Measurements from ENCODE around the gene GNAQ.

The GNAQ gene

DNA sequence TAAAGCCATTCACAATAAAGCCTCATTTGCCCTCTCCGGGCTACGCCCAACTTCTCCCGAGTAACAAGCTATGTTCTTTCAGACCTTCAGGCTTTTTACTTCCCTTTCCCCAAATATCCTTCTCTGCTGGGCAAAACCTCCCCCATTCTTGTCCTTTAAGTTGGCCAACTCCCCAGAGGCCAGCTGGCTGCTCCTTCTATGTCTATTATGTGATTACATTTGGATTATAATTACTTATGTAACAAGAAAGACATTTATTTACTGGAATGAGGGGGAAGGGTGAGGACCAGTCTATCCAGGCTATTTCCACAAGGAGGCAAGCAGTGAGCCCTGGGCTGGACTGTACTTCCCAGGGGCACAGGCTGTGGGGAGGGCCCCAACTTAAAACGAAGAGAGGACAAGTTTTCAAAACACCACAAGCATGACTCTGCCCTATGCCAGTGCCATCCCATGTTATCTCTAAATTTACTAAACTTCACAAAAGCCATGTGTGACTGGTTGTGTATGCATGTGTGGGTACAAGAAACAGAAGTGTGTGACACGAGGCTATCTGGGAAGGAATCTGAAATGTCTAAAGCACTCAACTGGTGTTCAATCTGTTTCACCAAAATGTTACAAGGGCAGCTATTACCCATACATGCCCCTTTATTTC is 84.5 kb downstream of the GNAQ start:
- no peak for DNase-seq (ENCODE audit: low read depth in 2 of 3, low spot score in 2 of 3)

DNA sequence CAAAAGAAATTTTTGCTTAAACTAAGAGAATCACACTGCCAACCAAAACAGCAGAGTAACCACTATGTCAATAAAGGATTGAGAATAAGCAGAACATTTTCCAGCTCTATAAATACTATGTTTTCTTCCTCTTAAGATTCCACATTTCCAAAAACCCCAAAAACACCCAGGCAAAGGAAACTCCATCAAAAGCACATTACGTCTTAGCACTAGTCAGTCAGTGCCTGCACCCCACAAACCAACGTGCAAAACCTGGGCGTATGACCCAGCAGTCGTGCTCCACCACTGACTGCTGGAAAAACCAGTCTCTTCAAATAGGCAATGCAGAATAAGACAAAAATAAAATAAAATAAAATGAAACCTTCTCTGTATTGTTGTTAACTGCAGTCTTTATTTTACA is 85.3 kb downstream of the GNAQ start:
- no peak for DNase-seq (ENCODE audit: low read depth in 2 of 3, low spot score in 2 of 3)

DNA sequence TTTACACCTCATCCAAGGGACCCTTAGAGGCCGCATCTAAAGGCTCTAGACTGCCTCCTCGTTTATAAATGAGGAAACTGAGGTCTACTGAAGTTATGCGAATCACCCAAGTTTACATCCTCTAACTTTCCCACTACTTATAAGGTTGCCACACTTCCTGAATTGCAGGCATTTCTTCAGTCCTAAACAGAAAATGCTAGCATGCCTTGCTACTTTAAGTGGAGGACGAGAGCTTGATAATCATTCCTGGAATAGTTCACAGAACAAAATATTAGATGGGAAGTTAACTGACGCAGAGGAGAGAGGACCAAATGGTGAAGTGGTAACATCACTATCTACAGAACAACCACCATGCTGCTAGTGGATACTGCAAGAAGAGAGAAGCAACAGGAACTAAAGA is 85.8 kb downstream of the GNAQ start:
- no peak for DNase-seq (ENCODE audit: low read depth in 2 of 3, low spot score in 2 of 3)

DNA sequence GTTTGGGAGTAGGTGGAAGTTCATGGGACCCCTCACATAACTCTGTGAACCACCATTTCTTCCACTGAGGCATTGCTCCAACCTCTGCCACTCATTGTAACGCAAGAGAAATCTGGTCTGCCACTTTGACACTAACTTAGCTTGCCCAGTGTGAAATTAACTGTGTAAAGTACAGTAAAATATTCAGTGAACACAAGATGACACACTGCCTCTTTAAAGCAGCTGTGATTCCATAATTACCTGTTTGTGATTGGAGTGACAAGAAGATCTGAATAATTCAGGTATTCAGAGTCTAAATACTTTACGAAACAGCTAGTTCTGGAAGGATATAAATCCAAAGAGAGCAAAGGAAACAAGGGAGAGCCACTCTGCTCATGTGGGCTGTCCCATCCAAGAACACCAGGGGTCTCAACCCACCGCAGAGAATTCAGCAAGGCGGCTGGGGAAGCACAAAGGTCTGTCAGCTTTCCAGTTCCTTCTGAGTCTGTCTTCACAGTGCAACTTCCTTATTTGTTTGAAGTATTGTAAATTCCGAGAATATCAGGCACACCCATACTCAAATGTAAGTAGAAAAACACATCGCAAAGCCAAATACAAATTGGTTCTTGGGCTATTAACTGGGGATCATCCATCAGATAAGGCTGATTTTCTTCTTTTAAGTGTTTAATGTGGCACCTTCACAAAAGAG is 86.9 kb downstream of the GNAQ start:
- no peak for DNase-seq (ENCODE audit: low read depth in 2 of 3, low spot score in 2 of 3)

DNA sequence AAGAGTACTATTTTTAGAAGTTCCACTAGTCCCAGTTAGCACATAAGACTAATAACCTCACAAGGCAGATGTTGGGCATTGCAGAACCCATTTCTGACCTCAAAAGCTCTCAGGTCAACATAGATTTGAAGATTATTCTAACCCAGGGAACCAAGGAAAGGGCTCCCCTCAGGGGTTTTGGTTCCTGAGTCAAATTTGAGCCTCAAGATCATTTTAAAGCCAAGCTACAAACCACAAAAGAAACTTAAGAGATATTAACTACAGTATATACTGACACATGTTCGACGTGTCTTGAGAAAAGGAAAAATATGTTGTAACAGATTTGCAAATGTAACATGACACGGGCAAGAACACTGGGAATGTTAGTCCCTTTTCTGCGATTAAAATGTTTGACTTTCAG is 88.6 kb downstream of the GNAQ start:
- no peak for DNase-seq (ENCODE audit: low read depth in 2 of 3, low spot score in 2 of 3)

DNA sequence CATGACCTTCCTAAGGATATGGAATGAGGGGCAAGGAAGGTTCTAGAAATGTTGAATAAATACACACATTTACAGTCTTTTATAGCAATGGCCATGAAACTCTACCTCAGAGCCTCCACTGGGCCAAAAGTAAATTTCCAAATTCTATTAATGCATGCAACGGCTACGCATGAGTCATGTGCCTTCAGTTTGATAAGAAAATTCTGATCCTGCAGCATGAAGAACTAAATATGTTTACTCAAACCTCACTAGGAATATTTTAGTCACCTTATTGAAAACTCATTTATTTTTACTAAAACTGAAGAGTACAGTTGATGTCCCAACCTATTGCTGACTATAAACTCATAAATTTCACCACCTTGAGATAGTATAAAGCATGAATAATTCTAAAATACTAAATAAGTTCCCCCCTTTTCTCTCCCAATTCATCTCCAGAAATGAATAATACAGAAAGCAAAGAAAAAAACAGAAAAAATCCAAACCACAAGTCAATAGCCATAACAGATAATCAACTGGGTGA is 92.4 kb downstream of the GNAQ start:
- no peak for DNase-seq (ENCODE audit: low read depth in 2 of 3, low spot score in 2 of 3)

DNA sequence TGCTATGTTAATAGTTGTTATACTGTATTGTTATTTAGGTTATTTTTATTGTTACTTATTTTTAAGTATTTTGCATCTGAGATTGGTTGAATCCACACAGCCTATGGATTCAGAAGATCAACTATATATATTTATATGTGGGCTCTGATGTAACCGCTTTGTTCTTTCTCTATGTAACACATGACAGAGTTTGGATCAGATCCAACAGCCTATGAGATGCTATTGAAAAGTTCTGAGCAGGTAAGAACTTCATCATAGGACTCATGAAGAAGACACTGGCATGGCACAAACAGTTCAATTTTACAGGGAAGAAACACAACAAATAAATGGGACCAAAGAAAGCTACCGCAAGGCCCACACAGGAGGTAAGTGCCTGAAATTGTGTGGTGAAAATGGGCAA is 93.4 kb downstream of the GNAQ start:
- DNase-seq (ENCODE audit: low read depth in 2 of 3, low spot score in 2 of 3): no peak

DNA sequence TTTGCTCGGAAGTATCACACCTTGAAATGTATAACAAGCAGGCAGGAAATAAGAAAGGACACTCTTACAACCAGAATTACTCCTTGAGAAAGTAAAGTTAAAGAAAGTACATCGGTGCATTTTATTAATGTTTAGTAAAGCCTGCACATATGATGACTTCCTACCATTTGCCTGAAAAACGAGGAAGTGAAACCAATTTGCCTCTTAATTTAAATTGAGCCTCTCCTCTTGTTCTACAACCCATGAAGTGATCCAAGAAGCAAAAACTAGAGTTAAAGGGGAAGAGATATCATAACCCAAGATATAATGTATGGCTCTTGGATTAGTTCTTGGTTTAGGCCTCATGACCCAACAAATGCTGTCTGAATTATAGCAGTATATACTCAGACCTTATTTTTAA is 95.6 kb downstream of the GNAQ start:
- no peak for DNase-seq (ENCODE audit: low read depth in 2 of 3, low spot score in 2 of 3)

DNA sequence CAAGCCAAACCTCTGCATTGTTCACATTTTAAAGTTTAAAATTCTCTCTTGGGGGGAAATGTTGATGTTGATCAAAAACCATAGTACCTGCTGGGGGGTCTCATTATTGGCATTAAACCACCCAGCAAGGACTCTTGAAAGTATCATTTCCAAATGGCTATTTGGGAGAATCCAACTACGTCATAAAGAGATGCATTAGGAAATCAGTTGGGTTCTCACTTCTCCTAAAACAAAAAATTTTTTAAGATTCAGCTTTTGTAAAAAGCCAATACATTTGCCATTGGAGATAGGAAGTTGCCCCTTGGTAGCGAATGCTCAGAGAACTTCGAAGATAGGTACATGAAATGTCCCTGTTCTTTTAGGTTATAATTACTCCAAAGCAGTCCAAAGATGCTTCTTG is 96.4 kb downstream of the GNAQ start:
- no peak for DNase-seq (ENCODE audit: low read depth in 2 of 3, low spot score in 2 of 3)

DNA sequence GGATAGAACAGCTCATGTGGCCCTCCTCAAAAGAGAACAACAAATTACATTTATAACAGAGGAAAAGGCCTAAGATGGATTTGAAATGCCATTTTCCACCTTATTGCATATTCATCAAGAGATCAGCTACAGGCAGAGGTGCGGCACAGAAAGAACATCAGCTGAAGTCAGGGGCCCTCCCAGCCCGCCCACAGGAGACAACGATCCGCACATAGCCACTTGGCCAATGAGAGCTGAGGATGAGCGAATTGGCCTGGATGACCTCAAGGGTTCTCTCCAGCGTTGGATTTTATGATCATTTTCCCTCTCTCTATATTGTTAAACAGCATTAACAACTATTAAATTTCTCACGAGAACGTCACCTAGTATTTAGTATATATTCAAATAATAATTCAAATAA is 97.6 kb downstream of the GNAQ start:
- no peak for DNase-seq (ENCODE audit: low read depth in 2 of 3, low spot score in 2 of 3)

DNA sequence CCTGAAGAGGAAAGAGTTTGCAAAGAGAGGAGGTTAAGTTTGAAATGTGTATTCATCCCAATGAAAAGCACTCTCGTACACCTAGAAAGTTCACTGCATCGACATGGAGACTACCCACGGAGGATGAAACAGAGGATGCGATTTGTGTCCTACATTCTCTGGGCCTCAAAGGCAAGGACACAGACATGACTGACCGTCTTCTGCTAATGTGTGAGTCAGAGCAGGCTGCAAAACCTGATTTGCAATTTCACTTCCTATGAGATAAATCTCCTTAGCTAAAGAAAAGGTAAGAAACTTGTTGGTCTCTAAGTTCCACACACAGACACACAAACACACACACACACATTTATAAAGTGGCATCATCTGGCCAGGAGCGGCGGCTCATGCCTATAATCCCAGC is 98.6 kb downstream of the GNAQ start:
- DNase-seq (ENCODE audit: low read depth in 2 of 3, low spot score in 2 of 3): no peak

DNA sequence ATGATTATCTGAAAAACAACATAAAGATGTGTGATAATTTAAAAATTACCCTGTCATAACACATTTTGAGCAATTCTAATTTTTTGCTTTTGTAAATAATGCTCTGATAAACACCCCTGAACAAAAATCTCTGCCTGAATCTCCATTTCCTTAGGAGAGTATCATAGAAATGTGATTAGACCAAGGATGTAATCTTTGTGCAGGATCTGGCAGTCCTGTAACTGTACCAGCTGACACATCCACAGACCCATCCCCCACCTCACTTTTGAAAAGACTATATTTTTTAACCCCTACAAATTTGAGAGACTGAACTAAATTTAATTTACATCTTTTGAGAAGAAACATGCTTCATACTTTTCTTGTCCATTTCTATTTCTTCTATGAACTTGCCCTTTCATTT is 101.7 kb downstream of the GNAQ start:
- DNase-seq (ENCODE audit: low read depth in 2 of 3, low spot score in 2 of 3): no peak

DNA sequence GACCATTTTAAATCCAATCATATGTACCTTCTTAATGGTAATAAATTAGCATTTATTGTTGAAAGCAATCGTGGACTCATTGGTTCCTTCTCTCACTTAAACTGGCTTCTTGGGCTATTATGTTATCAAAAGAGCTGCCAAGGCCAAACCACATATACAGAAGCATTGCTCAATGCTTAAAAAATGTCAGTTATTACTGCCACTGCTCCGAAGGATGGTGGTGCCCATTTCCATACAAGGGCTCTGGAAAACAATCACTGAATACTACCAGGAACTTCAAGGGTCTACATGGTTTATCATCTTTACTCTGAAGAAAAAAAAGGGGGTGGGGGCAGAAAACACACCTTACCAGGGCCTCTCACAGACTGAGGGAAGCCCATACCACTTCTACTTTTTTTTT is 104.3 kb downstream of the GNAQ start:
- DNase-seq (ENCODE audit: low read depth in 2 of 3, low spot score in 2 of 3): no peak

DNA sequence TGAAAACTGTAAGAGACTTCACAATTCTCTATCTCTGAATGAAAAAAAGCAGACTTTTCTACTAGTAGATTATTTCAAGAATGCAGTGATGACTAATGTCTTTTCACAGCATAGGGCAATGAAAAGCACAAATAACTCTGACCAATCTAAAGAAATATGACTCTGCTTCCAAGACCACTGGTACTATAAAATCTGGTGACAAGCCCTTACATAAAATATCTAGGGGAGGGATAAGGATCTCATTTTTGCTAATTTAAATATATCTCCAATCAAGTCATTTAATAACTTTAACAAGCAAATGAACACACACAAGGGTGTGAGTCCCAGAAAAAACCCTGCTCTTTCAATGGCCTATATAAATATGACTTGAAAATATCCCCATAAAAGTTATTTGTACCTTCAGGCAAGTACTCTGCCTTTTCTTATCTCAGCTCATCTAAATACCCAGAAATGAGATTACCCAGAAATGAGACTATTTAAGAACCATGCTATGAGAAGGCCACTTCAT is 105.2 kb downstream of the GNAQ start:
- DNase-seq (ENCODE audit: low read depth in 2 of 3, low spot score in 2 of 3): no peak

DNA sequence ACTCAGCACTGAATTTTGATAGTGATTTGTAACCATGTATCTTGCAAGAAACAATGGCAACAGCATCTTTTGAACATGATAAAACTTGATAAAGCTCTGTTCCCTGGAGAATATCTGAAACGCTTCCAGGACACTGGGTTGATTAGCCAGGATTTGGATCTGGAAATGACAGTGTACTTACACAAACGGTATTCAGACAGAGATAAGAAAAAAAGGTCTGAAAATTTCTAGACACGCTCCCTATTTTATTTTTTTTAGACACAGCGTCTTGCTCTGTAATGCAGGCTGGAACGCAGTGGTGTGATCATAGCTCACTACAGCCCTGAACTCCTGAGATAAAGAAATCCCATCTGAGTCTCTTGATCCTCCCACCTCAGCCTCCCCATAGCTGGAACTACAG is 109.0 kb downstream of the GNAQ start:
- no peak for DNase-seq (ENCODE audit: low read depth in 2 of 3, low spot score in 2 of 3)

DNA sequence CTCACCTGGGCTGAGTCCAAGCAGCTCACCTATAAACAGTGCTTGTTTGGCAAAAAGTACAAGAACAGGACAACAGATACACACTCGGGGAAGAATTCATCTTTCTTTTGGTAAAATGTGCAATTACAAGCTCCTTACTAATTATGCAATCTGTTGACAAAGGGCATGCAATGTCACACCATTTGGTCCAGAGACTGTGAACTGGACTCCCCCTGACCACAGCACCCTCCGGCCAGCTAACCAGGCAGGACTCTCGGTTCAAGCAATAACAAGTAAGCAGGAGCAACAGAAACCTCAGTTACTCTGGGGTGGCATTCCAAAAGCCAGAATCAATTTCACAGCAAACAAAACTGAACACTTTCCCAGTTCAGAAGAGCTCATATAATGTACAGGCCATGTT is 113.8 kb downstream of the GNAQ start:
- DNase-seq (ENCODE audit: low read depth in 2 of 3, low spot score in 2 of 3): no peak

DNA sequence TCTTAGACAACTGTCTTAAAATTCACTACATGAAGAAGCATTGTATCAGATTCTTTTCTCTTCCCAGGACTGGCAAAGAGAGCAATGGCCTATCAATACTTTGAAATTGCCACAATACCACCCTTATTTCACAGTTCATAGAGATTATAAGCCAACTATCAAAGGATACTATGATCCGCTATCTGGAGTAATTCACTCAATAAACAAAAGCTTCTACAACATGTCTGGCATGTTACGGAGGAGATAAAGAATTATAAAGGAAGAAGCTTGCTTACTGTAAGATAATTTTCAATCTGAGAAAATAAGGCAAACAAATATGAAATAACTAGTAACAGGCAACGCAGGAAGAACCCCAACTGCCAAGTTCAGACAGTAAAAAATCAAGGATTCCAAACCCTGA is 114.8 kb downstream of the GNAQ start:
- DNase-seq (ENCODE audit: low read depth in 2 of 3, low spot score in 2 of 3): no peak

DNA sequence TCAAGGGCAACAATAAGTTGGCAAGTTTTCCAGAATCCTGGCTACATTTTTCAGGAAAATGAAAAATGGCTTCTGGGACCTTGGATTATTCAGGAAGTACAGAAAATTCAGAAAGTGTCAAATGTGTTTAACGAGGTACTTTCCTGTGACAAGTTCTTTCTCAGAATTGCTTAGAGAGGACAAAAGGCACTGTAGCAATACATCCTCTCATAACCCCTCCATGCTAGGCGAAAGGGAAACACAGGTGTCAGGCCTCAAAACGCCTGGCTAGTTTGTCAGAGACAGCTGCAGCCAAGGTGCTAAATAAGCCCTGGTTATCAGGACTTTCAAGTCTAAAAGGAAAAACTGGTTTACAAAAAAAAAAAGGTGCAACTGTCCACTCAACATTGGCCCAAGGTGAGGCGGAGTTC is 115.2 kb downstream of the GNAQ start:
- DNase-seq (ENCODE audit: low read depth in 2 of 3, low spot score in 2 of 3): no peak

DNA sequence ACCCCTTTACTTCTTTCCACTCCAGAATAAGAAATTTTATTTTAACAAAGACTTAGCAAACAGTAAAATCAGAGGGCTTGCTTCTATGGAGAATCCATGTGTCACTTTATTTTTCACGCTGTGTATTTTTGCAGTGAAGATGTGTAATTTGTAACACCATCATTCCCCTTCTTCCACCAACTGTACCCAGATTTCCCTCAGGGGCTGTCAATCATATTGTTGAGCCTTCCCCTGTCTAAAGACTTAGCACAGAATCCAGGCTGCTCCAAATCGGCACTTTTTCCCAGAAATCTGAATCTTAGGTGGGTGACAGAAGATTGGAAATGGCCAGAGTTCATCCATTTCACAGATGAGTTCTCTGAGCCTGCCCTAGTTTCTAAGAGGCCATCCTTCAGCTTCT is 115.9 kb downstream of the GNAQ start:
- no peak for DNase-seq (ENCODE audit: low read depth in 2 of 3, low spot score in 2 of 3)

DNA sequence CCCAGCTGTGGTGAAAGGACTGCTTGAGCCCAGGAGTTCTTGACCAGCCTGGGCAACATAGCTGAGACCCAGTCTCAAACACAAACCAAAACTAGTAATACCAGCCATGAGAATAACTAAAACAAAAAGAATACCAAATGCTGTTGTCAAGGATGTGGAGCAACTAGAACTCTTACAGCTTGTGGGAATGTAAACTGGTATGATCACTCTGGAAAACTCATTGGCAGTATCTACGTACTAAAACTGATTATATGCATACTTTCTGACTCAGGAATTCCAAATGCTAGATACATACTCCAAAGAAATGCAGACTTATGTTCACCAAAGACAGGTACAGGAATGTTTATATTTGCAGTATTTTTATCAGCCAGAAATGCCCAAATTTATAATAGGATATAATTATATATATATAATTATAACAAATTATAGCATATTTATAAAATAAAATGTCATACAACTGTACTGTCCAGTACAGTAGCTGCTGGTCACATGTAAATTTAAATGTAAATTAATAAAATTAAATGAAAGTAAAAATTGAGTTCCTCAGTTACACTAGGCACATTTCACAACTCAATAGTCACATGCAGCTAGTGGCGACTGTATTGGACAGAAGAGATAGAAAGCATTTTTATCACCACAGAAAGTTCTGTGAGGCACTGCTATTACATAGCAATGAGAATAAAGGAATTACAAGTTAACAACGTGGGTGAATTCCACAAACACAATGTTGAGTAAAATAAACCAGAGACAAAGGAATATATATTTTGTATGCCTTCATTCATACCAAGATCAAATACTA is 118.5 kb downstream of the GNAQ start:
- DNase-seq (ENCODE audit: low read depth in 2 of 3, low spot score in 2 of 3): no peak

DNA sequence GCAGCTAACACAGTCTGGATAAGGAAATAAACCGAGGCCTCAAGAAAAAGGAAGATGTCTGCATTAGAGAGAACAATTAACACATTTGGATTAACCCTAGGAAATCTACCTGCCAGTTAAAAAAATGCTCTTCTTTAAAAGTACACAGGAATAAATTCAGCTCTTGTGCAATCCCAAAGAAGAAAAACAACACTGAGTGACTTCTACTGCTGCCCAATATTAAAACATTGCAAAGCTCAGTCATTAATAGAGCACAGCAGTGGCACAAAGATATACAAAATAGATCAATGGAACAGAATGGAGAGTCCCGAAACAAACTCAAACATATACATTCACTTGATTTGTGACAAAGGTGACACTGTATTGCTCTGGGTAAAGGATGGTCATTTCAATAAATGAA is 119.7 kb downstream of the GNAQ start:
- DNase-seq (ENCODE audit: low read depth in 2 of 3, low spot score in 2 of 3): no peak

DNA sequence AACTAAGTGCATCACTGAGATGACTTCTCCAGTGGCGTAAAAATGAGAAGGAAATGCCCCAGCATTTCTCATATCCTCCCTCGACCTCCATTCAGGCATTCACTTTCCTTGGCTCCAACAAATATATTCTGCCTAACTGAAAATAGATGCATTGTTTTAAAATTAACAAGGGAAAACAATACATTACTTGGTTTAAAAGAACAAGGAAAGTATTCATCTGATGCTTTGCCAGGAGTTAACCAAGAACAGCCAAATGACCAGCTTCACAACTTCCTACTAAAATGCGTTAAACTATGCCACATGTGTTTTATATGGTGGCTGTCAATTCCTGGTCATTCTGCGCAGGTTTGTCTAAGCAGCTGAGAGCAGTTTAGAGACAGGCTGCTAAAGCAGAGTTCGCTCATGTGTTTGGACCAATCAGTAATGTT is 121.4 kb downstream of the GNAQ start:
- no peak for DNase-seq (ENCODE audit: low read depth in 2 of 3, low spot score in 2 of 3)
